SK-N-SH treated with all-trans-retinoic acid at 6 μM for 48 hours (cell line): ENCODE results near the gene NSFL1C.

Source experiments
- ATAC-seq: fragments of 200-7000 bp; cut with Tn5 transposase; 3 replicates; pipeline ENCODE4 v1.9.1; 2020; ENCODE audit warnings: mild to moderate bottlenecking, moderate library complexity
- ARNTL ChIP-seq: fragments of 450-650 bp; formaldehyde crosslinking; IDR thresholded peaks from 2 replicates; pipeline ENCODE4 v1.5.0; 2020; ENCODE audit warnings: low read depth, mild to moderate bottlenecking, moderate library complexity, borderline replicate concordance
- ISL1 ChIP-seq: fragments of 250-450 bp; sonication (Bioruptor Pico); IDR thresholded peaks from 2 replicates; pipeline ENCODE4 v2.1.2; 2022; ENCODE audit warnings: mild to moderate bottlenecking, moderate library complexity
- OSR1 ChIP-seq: fragments of 250-450 bp; sonication (Bioruptor Pico); IDR thresholded peaks from 2 replicates; pipeline ENCODE4 v1.8.0; 2022; ENCODE audit warnings: moderate library complexity, mild to moderate bottlenecking, inconsistent platforms
- POU6F1 ChIP-seq: fragments of 250-450 bp; sonication (Bioruptor Pico); IDR thresholded peaks from 2 replicates; pipeline ENCODE4 v1.8.0; 2021; ENCODE audit warnings: low read depth, mild to moderate bottlenecking, moderate library complexity, borderline replicate concordance
- PPARA ChIP-seq: fragments of 250-450 bp; sonication (Bioruptor Pico); IDR thresholded peaks from 2 replicates; pipeline ENCODE4 v1.5.0; 2020; ENCODE audit warnings: mild to moderate bottlenecking, borderline replicate concordance
- RARB ChIP-seq: fragments of 250-450 bp; sonication (Bioruptor Pico); IDR thresholded peaks from 2 replicates; pipeline ENCODE4 v1.8.0; 2021; ENCODE audit warnings: mild to moderate bottlenecking, moderate library complexity
- SNAI2 ChIP-seq: fragments of 250-450 bp; sonication (Bioruptor Pico); IDR thresholded peaks from 2 replicates; pipeline ENCODE4 v1.5.0; 2020; ENCODE audit warnings: mild to moderate bottlenecking, moderate library complexity
- TCF4 ChIP-seq: fragments of 250-450 bp; sonication (Bioruptor Pico); IDR thresholded peaks from 2 replicates; pipeline ENCODE4 v1.8.0; 2021; ENCODE audit warnings: mild to moderate bottlenecking, moderate library complexity, borderline replicate concordance
- TOX ChIP-seq: fragments of 250-450 bp; sonication (Bioruptor Pico); IDR thresholded peaks from 2 replicates; pipeline ENCODE4 v1.8.0; 2021; ENCODE audit warnings: mild to moderate bottlenecking, moderate library complexity, borderline replicate concordance
- ZFP3 ChIP-seq: fragments of 250-450 bp; sonication (Bioruptor Pico); IDR thresholded peaks from 2 replicates; pipeline ENCODE4 v1.5.0; 2020; ENCODE audit warnings: mild to moderate bottlenecking, moderate library complexity
- ZFP30 ChIP-seq: fragments of 450-650 bp; formaldehyde crosslinking; IDR thresholded peaks from 2 replicates; pipeline ENCODE4 v1.5.0; 2022; ENCODE audit warnings: mild to moderate bottlenecking, moderate library complexity
- ZNF565 ChIP-seq: fragments of 450-650 bp; formaldehyde crosslinking; conservative IDR thresholded peaks from 2 replicates; pipeline ENCODE4 v1.5.0; 2020; ENCODE audit warnings: low read depth, mild to moderate bottlenecking, moderate library complexity
- ZNF70 ChIP-seq: fragments of 450-650 bp; formaldehyde crosslinking; IDR thresholded peaks from 2 replicates; pipeline ENCODE4 v1.5.0; 2020; ENCODE audit warnings: mild to moderate bottlenecking, moderate library complexity
- TF ChIP-seq, protein P1 (sequence below): fragments of 250-450 bp; sonication (Bioruptor Pico); IDR thresholded peaks from 2 replicates; pipeline ENCODE4 v1.5.0; 2020; ENCODE audit warnings: mild to moderate bottlenecking, moderate library complexity
- TF ChIP-seq, protein P2 (sequence below): fragments of 250-450 bp; sonication (Bioruptor Pico); IDR thresholded peaks from 2 replicates; pipeline ENCODE4 v1.5.1; 2021; ENCODE audit warnings: mild to moderate bottlenecking, moderate library complexity
- TF ChIP-seq, protein P3 (sequence below): fragments of 250-450 bp; sonication (Bioruptor Pico); IDR thresholded peaks from 2 replicates; pipeline ENCODE4 v1.5.1; 2020; ENCODE audit warnings: low read depth, mild to moderate bottlenecking, moderate library complexity

The NSFL1C gene

DNA sequence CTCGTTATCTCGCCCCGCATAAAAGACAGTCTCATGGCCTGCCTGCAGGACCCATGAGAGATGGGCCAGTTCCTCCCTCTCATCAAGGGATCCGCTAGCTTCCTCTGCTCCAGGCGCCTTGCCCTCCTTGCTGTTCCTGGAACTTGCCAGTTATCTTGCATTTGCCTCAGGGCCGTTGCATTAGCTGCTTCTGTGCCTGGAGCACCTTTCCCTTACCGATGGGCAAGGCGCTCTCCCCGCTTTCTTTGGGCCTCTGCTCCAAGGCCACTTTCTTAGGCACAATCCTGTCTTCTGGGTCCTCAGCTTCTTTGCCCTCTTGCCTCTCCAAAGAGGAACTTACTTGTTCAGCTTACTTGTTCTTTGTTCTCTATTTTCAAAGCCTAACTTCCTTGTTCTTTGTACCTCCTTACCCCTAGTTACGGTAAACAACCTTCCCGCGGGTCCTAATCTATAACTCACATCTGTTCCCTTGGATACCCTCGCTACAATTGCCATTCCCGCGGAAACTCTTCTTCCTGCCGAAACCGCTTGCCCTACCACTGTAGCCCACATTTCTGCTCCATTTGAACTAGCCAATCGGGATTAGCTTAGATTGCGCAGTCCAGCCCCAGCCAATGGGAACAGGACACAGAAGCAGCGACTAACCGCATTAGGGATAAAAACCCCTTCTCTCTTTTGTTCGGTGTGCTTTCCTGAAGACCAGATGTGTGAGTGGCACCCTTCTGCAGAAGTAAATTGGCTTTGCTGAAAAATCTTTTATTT, 887 bp upstream of the NSFL1C start:
- no peak for ATAC-seq
- TF ChIP-seq RARB (CRISPR knock-in tag): no peak
- no peak for TF ChIP-seq PPARA (CRISPR knock-in tag)
- no peak for TF ChIP-seq OSR1 (CRISPR knock-in tag)

DNA sequence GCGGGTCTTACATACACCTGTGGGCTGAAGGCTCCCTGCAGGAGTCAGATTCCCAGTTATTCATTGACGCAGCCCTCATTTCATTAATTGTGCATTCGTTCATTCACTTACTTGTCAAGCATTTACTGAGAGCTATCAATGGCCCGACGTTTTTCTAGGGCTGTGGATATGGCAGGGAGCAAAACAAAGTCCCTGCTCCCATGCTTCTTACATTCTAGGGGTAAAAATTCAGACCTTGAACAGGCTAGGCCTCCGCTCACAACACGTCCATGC, 369 bp upstream of the NSFL1C start:
- no peak for ATAC-seq
- TF ChIP-seq ARNTL (CRISPR knock-in tag): no peak
- TF ChIP-seq, protein P1, sequence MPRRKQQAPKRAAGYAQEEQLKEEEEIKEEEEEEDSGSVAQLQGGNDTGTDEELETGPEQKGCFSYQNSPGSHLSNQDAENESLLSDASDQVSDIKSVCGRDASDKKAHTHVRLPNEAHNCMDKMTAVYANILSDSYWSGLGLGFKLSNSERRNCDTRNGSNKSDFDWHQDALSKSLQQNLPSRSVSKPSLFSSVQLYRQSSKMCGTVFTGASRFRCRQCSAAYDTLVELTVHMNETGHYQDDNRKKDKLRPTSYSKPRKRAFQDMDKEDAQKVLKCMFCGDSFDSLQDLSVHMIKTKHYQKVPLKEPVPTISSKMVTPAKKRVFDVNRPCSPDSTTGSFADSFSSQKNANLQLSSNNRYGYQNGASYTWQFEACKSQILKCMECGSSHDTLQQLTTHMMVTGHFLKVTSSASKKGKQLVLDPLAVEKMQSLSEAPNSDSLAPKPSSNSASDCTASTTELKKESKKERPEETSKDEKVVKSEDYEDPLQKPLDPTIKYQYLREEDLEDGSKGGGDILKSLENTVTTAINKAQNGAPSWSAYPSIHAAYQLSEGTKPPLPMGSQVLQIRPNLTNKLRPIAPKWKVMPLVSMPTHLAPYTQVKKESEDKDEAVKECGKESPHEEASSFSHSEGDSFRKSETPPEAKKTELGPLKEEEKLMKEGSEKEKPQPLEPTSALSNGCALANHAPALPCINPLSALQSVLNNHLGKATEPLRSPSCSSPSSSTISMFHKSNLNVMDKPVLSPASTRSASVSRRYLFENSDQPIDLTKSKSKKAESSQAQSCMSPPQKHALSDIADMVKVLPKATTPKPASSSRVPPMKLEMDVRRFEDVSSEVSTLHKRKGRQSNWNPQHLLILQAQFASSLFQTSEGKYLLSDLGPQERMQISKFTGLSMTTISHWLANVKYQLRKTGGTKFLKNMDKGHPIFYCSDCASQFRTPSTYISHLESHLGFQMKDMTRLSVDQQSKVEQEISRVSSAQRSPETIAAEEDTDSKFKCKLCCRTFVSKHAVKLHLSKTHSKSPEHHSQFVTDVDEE (CRISPR knock-in tag): no peak
- TF ChIP-seq, all 23 proteins: peak for 0

- no peak for TF ChIP-seq ZNF565
- TF ChIP-seq ISL1 (CRISPR knock-in tag): no peak
- TF ChIP-seq TCF4: no peak
- no peak for TF ChIP-seq RARB (CRISPR knock-in tag)
- TF ChIP-seq OSR1 (CRISPR knock-in tag): no peak
- TF ChIP-seq PPARA (CRISPR knock-in tag): no peak
- TF ChIP-seq ZFP30 (CRISPR knock-in tag): no peak
- TF ChIP-seq ARNTL (CRISPR knock-in tag): no peak
- no peak for TF ChIP-seq SNAI2 (CRISPR knock-in tag)
- TF ChIP-seq POU6F1 (CRISPR knock-in tag): no peak
- TF ChIP-seq, protein P1 (CRISPR knock-in tag): no peak
- no peak for TF ChIP-seq ZFP3 (CRISPR knock-in tag)
- TF ChIP-seq TOX (CRISPR knock-in tag): no peak
- TF ChIP-seq, protein P2, sequence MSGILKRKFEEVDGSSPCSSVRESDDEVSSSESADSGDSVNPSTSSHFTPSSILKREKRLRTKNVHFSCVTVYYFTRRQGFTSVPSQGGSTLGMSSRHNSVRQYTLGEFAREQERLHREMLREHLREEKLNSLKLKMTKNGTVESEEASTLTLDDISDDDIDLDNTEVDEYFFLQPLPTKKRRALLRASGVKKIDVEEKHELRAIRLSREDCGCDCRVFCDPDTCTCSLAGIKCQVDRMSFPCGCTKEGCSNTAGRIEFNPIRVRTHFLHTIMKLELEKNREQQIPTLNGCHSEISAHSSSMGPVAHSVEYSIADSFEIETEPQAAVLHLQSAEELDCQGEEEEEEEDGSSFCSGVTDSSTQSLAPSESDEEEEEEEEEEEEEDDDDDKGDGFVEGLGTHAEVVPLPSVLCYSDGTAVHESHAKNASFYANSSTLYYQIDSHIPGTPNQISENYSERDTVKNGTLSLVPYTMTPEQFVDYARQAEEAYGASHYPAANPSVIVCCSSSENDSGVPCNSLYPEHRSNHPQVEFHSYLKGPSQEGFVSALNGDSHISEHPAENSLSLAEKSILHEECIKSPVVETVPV: no peak
- TF ChIP-seq, protein P3, sequence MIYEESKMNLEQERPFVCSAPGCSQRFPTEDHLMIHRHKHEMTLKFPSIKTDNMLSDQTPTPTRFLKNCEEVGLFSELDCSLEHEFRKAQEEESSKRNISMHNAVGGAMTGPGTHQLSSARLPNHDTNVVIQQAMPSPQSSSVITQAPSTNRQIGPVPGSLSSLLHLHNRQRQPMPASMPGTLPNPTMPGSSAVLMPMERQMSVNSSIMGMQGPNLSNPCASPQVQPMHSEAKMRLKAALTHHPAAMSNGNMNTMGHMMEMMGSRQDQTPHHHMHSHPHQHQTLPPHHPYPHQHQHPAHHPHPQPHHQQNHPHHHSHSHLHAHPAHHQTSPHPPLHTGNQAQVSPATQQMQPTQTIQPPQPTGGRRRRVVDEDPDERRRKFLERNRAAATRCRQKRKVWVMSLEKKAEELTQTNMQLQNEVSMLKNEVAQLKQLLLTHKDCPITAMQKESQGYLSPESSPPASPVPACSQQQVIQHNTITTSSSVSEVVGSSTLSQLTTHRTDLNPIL (CRISPR knock-in tag): no peak
- no peak for TF ChIP-seq ZNF70 (CRISPR knock-in tag)
- TF ChIP-seq, all 23 proteins: peak for 0
Observed at GRCh38 chr20:1465470-1466210, 1.0 kb downstream of the NSFL1C start.

More at GRCh38 chr20:1465470-1466210, 1.0 kb downstream of the NSFL1C start:
- ATAC-seq: no peak
